Measurements from ENCODE around the gene CEP170B. TPM values are rescaled to one million over a fixed set of nuclear protein-coding genes. Genes with fewer than 3 reads are reported as not detected.

The CEP170B gene
- total and polyA plus RNA-seq, 2 of the 13 experiments (the other 11 are each of a cell fraction or from before 2014, with no cell fraction given) = 4.3 to 8.8 TPM

- H3K4me3 ChIP-seq (replicated peaks in 1 of 3; ENCODE audit: insufficient read depth in 1 of 3, low read depth in 2 of 3, low read length in 3 of 3) = no peak overlapping the region
- intact Hi-C loops (cut with micrococcal nuclease; ENCODE audit: unreplicated experiment) (loop anchor here (2.0 kb wide), 1 partner anchor 13 kb away; no protein-coding TSS in a partner anchor), in situ Hi-C loops (cut with HindIII; ENCODE audit: extremely low pct_ligation_motif_present, low pct_unique_long_range_greater_than_20kb) (no loop called here)
- no peaks in the 10 kb centered on the region for H3K9me3 ChIP-seq (ENCODE audit: low read length)
- TF ChIP-seq, protein P1, sequence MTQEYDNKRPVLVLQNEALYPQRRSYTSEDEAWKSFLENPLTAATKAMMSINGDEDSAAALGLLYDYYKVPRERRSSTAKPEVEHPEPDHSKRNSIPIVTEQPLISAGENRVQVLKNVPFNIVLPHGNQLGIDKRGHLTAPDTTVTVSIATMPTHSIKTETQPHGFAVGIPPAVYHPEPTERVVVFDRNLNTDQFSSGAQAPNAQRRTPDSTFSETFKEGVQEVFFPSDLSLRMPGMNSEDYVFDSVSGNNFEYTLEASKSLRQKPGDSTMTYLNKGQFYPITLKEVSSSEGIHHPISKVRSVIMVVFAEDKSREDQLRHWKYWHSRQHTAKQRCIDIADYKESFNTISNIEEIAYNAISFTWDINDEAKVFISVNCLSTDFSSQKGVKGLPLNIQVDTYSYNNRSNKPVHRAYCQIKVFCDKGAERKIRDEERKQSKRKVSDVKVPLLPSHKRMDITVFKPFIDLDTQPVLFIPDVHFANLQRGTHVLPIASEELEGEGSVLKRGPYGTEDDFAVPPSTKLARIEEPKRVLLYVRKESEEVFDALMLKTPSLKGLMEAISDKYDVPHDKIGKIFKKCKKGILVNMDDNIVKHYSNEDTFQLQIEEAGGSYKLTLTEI (CRISPR knock-in tag; conservative IDR thresholded peaks at IDR 0.05) = no peak
- TF ChIP-seq RELA (CRISPR knock-in tag; IDR thresholded peaks at IDR 0.05) = no peak
- no peak for TF ChIP-seq ZMAT3 (CRISPR knock-in tag; conservative IDR thresholded peaks at IDR 0.05)
- TF ChIP-seq ZNF160 (CRISPR knock-in tag; IDR thresholded peaks at IDR 0.05) = no peak
- H3K4me2 ChIP-seq (ENCODE audit: low read depth, low read length) = no peak overlapping the region
- CTCF ChIA-PET (ENCODE audit: low intra/inter-chr PET ratio, low total read pairs) = no interaction called here
- no TSS peak for BruUV-seq (replicated peaks)
- DNase-seq (ENCODE audit: low spot score) (no peak), ATAC-seq (no peak), FAIRE-seq (no peak)
- H3K4me1 ChIP-seq (ENCODE audit: insufficient read depth, low read length) = peaks cover 6% of the 10 kb centered on the region; the same call in 1 of the 2 replicates
- peaks cover 2 to 19% of the 10 kb centered on the region in 2 experiments; a peak in 3 of 5 replicates for H3K27me3 ChIP-seq (ENCODE audit: control insufficient read depth in 1 of 2, insufficient read depth in 2 of 2, low read length in 2 of 2)
- no peaks in the 10 kb centered on the region for H3K36me3 ChIP-seq (replicated peaks in 1 of 2; ENCODE audit: control insufficient read depth in 1 of 2, insufficient read depth in 2 of 2, low read length in 2 of 2)
- no peak overlapping the region for H3K27ac ChIP-seq (ENCODE audit: extremely low read length, insufficient read depth, low read length)
- H2AFZ ChIP-seq (ENCODE audit: low read length) = no peak overlapping the region
- POLR2A ChIA-PET = no interaction called here
- no peaks in the 10 kb centered on the region for H3K79me2 ChIP-seq (ENCODE audit: insufficient read depth, low read length)
- H4K20me1 ChIP-seq (ENCODE audit: insufficient read depth, low read length) = no peaks in the 10 kb centered on the region
- WGBS (ENCODE audit: low lambda C conversion rate) = 5% methylated on average over 3 of the region's 3 CpGs
- no peak overlapping the region for H3K9ac ChIP-seq (ENCODE audit: insufficient read depth, low read depth, low read length)
These were observed 54.9 kb downstream of the CEP170B start for GRCh38 chr14:104919993-104920315.

- intact Hi-C loops (cut with micrococcal nuclease; ENCODE audit: unreplicated experiment) = no loop called here
- TF ChIP-seq HMGXB4 (CRISPR knock-in tag; IDR thresholded peaks at IDR 0.05; ENCODE audit: borderline replicate concordance in 1 of 2, low read depth in 1 of 2) = no peak
- no peak for TF ChIP-seq ZBTB25 (CRISPR knock-in tag; IDR thresholded peaks at IDR 0.05)
- TF ChIP-seq NFKBIZ (CRISPR knock-in tag; IDR thresholded peaks at IDR 0.05) = no peak
- TF ChIP-seq STAG1 (CRISPR knock-in tag; IDR thresholded peaks at IDR 0.05) = no peak
- TF ChIP-seq, protein P2, sequence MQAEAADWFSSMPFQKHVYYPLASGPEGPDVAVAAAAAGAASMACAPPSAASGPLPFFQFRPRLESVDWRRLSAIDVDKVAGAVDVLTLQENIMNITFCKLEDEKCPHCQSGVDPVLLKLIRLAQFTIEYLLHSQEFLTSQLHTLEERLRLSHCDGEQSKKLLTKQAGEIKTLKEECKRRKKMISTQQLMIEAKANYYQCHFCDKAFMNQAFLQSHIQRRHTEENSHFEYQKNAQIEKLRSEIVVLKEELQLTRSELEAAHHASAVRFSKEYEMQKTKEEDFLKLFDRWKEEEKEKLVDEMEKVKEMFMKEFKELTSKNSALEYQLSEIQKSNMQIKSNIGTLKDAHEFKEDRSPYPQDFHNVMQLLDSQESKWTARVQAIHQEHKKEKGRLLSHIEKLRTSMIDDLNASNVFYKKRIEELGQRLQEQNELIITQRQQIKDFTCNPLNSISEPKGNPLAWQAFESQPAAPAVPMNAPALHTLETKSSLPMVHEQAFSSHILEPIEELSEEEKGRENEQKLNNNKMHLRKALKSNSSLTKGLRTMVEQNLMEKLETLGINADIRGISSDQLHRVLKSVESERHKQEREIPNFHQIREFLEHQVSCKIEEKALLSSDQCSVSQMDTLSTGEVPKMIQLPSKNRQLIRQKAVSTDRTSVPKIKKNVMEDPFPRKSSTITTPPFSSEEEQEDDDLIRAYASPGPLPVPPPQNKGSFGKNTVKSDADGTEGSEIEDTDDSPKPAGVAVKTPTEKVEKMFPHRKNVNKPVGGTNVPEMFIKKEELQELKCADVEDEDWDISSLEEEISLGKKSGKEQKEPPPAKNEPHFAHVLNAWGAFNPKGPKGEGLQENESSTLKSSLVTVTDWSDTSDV (CRISPR knock-in tag; IDR thresholded peaks at IDR 0.05) = no peak
These were observed 58.8 kb downstream of the CEP170B start for GRCh38 chr14:104923640-104924420.

More at GRCh38 chr14:104923640-104924420, 58.8 kb downstream of the CEP170B start:
- Histone ChIP-seq H3K9me3 (ENCODE audit: low read length) (no peaks in the 10 kb centered on the region), H3K4me1 (ENCODE audit: insufficient read depth, low read length) (peaks cover 6% of the 10 kb centered on the region; the same call in 1 of the 2 replicates), H3K27ac (ENCODE audit: extremely low read length, insufficient read depth, low read length) (no peak overlapping the region), H3K4me3 (replicated peaks in 1 of 3; ENCODE audit: insufficient read depth in 1 of 3, low read depth in 2 of 3, low read length in 3 of 3) (no peak overlapping the region), H2AFZ (ENCODE audit: low read length) (no peak overlapping the region), H3K36me3 (replicated peaks in 1 of 2; ENCODE audit: control insufficient read depth in 1 of 2, insufficient read depth in 2 of 2, low read length in 2 of 2) (no peaks in the 10 kb centered on the region), H4K20me1 (ENCODE audit: insufficient read depth, low read length) (no peaks in the 10 kb centered on the region), H3K79me2 (ENCODE audit: insufficient read depth, low read length) (no peaks in the 10 kb centered on the region), H3K9ac (ENCODE audit: insufficient read depth, low read depth, low read length) (no peak overlapping the region), H3K4me2 (ENCODE audit: low read depth, low read length) (no peak overlapping the region), H3K27me3 (ENCODE audit: control insufficient read depth in 1 of 2, insufficient read depth in 2 of 2, low read length in 2 of 2) (peaks cover 6 to 42% of the 10 kb centered on the region in 2 experiments; a peak in 4 of 5 replicates)
- WGBS (ENCODE audit: low lambda C conversion rate) = 0% methylated on average over 4 of the region's 4 CpGs
- POLR2A ChIA-PET = no interaction called here
- FAIRE-seq = no peak
- in situ Hi-C loops (cut with HindIII; ENCODE audit: extremely low pct_ligation_motif_present, low pct_unique_long_range_greater_than_20kb) = no loop called here
- no TSS peak for BruUV-seq (replicated peaks)
- CTCF ChIA-PET (ENCODE audit: low intra/inter-chr PET ratio, low total read pairs) = no interaction called here
- DNase-seq (ENCODE audit: low spot score) = no peak
- ATAC-seq = no peak
